ENCODE data around the gene ZNF408.
A peak's percentile ranks its signal among the peaks of the same experiment; 100 is the strongest.
"Not testable (repeated sequence)": the region's sequence is repeated elsewhere in the genome, so short reads cannot be mapped to it uniquely, and the experiment has no call there.

The ZNF408 gene

GRCh38 chr11:46697723-46698122 is 3.1 kb upstream of the ZNF408 start:
- no peak for DNase-seq (ENCODE audit: low read depth)

- no peak for DNase-seq (ENCODE audit: low read depth)
Observed at GRCh38 chr11:46698597-46698996, 2.2 kb upstream of the ZNF408 start.

- no peak for DNase-seq (ENCODE audit: low read depth)
Observed at GRCh38 chr11:46701078-46701654, 335 bp downstream of the ZNF408 start.

GRCh38 chr11:46705070-46705688 is 4.3 kb downstream of the ZNF408 start:
- no peak for DNase-seq (ENCODE audit: low read depth)

GRCh38 chr11:46706886-46707285 is 6.1 kb downstream of the ZNF408 start:
- no peak for DNase-seq (ENCODE audit: low read depth)

- not testable (repeated sequence) for DNase-seq (ENCODE audit: low read depth)
Observed at GRCh38 chr11:46709351-46709750, 8.5 kb downstream of the ZNF408 start.

GRCh38 chr11:46710821-46711269 is 10.0 kb downstream of the ZNF408 start:
- DNase-seq (ENCODE audit: low read depth) = peak; percentile 96

- DNase-seq (ENCODE audit: low read depth) = no peak
Observed at GRCh38 chr11:46711303-46711702, 10.5 kb downstream of the ZNF408 start.

- no peak for DNase-seq (ENCODE audit: low read depth)
Observed at GRCh38 chr11:46712874-46713576, 12.2 kb downstream of the ZNF408 start.

GRCh38 chr11:46717825-46718154 is 17.0 kb downstream of the ZNF408 start:
- not testable (repeated sequence) for DNase-seq (ENCODE audit: low read depth)

- no peak for DNase-seq (ENCODE audit: low read depth)
Observed at GRCh38 chr11:46718155-46719019, 17.6 kb downstream of the ZNF408 start.

- no peak for DNase-seq (ENCODE audit: low read depth)
Observed at GRCh38 chr11:46719048-46719542, 18.3 kb downstream of the ZNF408 start, which contains the start of gene F2. TSS of gene F2 (plus strand) at chr11:46719213. CDS start at chr11:46719236, 23 bp downstream.

- DNase-seq (ENCODE audit: low read depth) = no peak
Observed at GRCh38 chr11:46719543-46720218, 18.9 kb downstream of the ZNF408 start.

- DNase-seq (ENCODE audit: low read depth) = no peak
Observed at GRCh38 chr11:46721286-46721685, 20.5 kb downstream of the ZNF408 start.

GRCh38 chr11:46722566-46723358 is 21.9 kb downstream of the ZNF408 start:
- no peak for DNase-seq (ENCODE audit: low read depth)

- DNase-seq (ENCODE audit: low read depth) = no peak
Observed at GRCh38 chr11:46723359-46723680, 22.5 kb downstream of the ZNF408 start.

GRCh38 chr11:46724088-46724487 is 23.3 kb downstream of the ZNF408 start:
- no peak for DNase-seq (ENCODE audit: low read depth)

GRCh38 chr11:46725338-46726205 is 24.7 kb downstream of the ZNF408 start:
- DNase-seq (ENCODE audit: low read depth) = no peak

GRCh38 chr11:46726206-46726862 is 25.5 kb downstream of the ZNF408 start:
- no peak for DNase-seq (ENCODE audit: low read depth)

All from GM04504 (cell line).